HG03442 (cell line): ENCODE data around the gene FAM83G.
"Not testable (repeated sequence)": the region's sequence is repeated elsewhere in the genome, so short reads cannot be mapped to it uniquely, and the experiment has no call there.

Source experiments
- ATAC-seq: cut with Tn5 transposase; IDR thresholded peaks from one replicate; pipeline ENCODE4 v1.9.1; 2021; ENCODE audit warnings: mild to moderate bottlenecking, moderate library complexity; ENCODE audit not compliant: unreplicated experiment

FAM83G gene

GRCh38 chr17:18956581-18956980 is 48.0 kb downstream of the FAM83G start:
- no peak for ATAC-seq

GRCh38 chr17:18956021-18956420 is 48.5 kb downstream of the FAM83G start:
- ATAC-seq: not testable (repeated sequence)

- no peak for ATAC-seq
Observed at GRCh38 chr17:18955009-18955408, 49.6 kb downstream of the FAM83G start.

GRCh38 chr17:18954321-18954720 is 50.2 kb downstream of the FAM83G start:
- no peak for ATAC-seq

GRCh38 chr17:18953231-18953728 is 51.3 kb downstream of the FAM83G start:
- no peak for ATAC-seq

DNA sequence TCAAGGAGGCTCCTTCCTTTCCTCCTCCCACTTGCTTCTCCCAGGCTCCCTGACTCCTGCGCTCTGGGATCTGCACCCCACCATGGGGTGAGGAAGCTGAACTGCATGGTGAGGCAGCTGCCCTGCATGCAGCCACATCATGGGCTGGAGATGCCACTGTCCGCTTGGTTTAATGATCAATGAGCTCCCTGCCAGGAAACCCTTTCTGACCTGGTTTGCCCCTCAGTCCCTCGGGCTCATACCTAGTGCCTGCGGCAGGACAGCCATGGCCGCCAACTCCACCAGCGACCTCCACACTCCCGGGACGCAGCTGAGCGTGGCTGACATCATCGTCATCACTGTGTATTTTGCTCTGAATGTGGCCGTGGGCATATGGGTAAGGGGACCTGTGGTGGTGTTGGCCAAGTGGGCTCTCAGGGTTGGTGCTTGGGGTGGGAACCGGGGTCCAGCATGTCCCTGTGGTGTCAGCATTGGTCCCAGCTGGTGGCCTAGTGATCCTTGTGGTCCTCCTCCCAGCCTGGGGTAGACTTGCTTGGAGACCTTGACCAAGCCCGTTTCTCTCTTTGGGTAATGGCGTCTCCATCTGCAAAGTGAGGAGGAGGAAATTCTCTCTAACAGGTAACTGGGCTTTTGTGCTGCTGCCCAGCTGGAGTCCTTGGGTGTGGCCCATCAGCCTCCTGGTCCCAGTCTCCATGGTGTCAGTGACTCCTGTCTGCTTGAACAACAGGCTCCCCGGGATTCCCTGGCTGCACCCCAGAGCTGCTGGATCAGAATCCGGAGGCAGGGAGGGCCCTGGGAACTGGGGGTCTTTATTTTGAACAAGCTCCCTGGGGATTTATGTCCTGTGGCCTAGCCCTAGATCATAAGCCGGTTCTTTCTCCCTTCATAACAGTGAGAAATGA is 52.4 kb downstream of the FAM83G start, which contains the start of gene SLC5A10:
Gene SLC5A10, plus strand, starts transcription at position 225 of the 902 bp plus-strand sequence. Its CDS starts 41 bp downstream, at position 266.
- no peak for ATAC-seq

DNA sequence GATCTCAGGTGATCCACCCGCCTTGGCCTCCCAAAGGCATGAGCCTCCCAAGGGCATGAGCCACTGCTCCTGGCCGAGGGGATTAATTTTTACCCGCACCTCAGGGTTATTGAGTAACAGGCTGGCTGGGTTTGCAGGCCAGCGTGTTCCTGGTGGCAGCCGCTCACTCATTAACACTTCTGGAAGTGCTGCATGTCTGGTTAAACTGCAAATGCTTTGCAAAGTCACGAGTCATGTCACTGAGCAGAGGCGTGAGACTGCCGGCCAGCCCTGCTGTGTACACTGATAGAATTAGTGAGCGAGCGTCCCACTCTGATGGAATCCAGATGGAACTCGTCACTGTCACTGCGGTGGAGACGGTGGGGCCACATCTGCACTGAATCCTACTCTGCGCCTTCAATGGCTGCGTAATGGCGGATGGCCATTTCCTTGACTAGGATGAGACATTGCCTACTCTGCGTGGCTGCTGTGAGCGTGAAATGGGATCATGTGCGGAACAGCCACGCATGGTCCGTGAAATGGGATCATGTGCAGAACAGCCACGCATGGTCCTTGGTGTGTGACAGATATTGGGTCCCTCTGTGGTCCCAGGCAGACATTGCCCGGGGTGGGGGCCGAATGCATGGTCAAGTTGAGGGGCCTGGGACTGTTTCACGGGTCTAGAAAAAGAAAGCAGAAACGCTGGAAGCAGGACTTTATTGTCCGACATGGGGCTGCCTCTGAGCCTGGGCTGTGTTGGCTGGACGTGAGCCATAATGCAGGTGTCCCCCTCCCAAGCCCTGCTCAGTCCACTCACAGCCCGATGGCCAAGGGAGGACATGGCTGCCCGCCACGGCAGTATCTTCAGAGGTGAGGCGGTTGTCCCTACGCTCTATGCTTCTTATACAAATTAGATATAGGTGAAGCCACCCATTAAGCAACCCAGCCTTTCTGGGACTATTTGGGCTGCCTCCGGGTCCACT is 53.3 kb downstream of the FAM83G start:
- ATAC-seq: no peak

DNA sequence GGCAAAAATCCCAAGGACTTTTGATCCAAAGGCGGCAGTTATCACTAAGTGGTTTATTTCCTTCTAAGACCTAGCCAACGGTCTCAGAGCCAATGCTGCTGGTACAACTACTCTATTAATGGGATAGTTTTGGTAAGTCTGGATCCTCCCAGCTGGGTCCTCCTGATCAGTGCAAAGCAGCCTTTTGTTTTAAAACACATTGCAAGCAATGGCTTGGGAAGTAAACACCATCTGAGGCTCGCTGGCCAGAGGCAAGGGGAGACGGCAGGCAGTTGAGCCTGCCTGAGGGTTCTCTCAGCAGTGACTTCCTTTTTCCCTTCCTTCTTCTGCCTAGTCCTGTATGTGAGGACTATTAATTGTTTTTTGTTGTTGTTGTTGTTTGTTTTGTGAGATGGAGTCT is 54.2 kb downstream of the FAM83G start:
- no peak for ATAC-seq

GRCh38 chr17:18949566-18949965 is 55.0 kb downstream of the FAM83G start:
- no peak for ATAC-seq

DNA sequence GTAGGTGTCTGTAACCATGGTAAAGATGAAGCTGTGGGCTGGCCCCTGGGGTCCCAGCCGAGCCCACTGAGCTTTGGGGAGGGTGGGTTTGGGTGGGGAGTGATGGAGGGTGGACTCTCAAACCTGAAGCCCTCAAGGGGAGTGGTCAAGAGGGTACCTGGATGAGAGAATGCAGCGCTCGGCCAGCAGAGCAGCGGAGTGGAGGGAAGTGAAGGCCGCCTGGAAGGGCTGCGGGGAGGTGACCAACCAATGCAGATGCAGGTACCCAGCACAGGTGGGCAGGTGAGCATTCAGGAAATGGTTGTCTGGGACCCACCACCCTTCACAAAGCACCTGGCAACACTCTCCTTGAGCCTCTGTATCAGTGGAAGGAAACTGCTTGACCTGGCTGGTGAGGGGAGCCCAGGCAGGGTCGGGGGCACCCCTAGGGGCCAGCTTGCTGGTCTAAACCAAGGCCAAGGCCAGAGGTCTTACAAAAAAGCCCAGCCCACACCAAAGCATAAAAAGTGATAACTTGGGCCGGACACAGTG is 56.0 kb downstream of the FAM83G start:
- no peak for ATAC-seq

DNA sequence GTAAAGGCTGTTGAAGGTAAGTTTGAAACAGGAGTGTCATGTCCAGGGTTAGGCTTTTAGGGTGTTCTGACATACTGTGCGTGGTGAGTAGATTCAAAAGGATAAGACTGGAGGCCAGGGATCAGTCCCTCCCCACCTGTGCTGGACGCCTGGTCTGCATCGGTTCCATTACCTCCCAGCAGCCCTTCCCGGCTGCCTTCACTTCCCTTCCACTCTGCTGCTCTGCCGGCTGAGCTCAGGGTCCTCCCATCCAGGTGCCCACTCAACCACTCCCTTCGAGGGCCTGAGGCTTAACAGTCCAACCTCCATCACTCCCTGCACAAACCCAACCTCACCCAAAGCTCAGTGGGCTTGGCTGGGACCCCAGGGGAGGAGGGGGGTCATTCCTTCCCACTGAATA is 56.7 kb downstream of the FAM83G start:
- ATAC-seq: no peak

DNA sequence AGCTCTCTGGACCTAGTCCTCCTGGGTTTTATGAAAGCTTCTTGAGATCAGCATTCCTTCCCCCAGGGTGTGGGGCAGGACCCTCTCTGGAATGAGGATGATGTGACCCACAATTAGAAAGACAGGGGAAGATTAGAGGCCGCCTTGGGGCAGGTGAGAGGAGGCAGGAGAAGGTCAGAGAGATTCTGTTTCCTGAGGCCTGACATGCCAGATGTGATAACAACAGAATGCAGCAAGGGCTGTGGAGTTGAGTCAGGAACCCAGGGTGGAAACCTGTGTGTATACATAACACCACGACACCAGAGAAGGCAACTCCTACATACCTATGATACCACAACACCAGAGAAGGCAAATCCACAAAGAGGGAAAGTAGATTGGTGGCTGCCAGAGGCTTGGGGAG is 58.0 kb downstream of the FAM83G start:
- ATAC-seq: no peak

- no peak for ATAC-seq
Observed at GRCh38 chr17:18944646-18945045, 59.9 kb downstream of the FAM83G start.

DNA sequence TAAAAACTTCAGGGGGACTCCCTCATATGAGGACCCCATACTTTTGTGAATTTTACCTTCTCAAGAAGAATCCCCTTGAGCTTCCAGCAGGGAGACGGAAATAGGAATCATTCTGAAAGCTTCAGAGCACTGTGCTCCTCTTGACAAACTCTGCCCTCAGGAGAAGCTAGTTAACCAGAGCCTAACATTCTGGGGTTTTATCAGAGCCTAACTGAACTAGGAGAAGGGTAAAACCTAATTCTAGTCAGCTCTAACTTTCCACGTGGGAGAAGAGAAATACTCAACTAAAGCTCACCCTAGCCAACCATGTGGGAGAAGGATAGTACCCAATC is 65.9 kb downstream of the FAM83G start:
- ATAC-seq: no peak

GRCh38 chr17:18937981-18938691 is 66.4 kb downstream of the FAM83G start:
- ATAC-seq: no peak

GRCh38 chr17:18933102-18934058 is 71.2 kb downstream of the FAM83G start:
- ATAC-seq: no peak

- no peak for ATAC-seq
Observed at GRCh38 chr17:18932360-18933055, 72.1 kb downstream of the FAM83G start.

DNA sequence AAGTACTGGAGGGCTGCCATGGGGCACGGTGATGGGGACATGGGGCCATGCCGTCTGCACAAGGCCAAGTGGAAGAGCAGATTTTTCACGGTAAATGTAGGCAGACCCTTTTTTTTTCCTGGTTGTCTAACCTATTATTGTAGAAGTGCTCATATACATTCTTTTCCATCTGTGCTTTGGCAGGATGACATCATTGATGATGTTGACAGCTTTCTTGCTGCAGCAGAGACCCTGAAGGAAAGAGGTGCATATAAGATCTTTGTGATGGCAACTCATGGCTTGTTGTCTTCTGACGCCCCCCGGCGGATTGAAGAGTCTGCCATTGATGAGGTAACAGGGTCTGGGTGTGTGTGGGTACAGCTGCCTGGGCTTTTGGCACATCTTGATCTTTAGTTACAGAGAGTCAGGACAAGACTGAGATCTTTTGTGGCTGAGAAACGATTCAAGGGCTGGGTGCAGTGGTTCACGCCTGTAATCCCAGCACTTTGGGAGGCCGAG is 75.9 kb downstream of the FAM83G start:
- no peak for ATAC-seq

DNA sequence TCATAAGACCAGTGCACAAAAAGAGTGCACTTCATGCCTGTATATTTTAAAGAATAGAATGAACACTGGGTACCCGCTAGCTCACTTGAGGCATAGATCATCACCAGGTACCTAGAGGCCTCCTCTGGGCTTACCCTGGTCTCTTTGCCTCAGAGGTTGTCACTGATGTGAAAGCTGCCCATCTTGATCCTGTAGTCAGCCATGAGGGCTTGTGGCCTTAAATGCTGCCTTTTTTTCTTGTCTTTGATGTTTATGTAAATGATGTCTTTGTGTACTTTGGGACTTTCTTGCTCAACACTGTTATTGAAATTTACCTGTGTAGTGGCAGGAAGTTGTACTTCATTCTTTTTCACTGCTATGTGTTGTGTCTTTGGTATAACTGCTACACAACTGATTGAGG is 79.4 kb downstream of the FAM83G start:
- no peak for ATAC-seq
